SK-N-SH (cell line): ENCODE measurements around the gene TEX35.

Experiments
- CTCF ChIP-seq: fragments of 200-600 bp; sonication (generic); IDR thresholded peaks from 2 replicates; pipeline ENCODE4 v1.6.1; 2017; ENCODE audit warnings: antibody characterized with exemption, mild to moderate bottlenecking, moderate library complexity
- EZH2phosphoT487 ChIP-seq: fragments of 200-600 bp; sonication (generic); IDR thresholded peaks from 2 replicates; pipeline ENCODE4 v1.6.1; 2017; ENCODE audit warnings: low read depth, mixed run types, mild to moderate bottlenecking, antibody characterized with exemption, moderate library complexity, borderline replicate concordance
- JUND ChIP-seq: IDR thresholded peaks from 2 replicates; pipeline ENCODE4 v1.4.0; 2012
- NFIC ChIP-seq: IDR thresholded peaks from 2 replicates; pipeline ENCODE4 v1.4.0; 2012; ENCODE audit warnings: borderline replicate concordance
- POLR2AphosphoS5 ChIP-seq: IDR thresholded peaks from 2 replicates; pipeline ENCODE4 v1.6.1; 2012; ENCODE audit warnings: low read depth, low read length
- RAD21 ChIP-seq: IDR thresholded peaks from 2 replicates; pipeline ENCODE4 v1.6.1; 2012; ENCODE audit warnings: mild to moderate bottlenecking, low read length
- RCOR1 ChIP-seq: fragments of 150-350 bp; IDR thresholded peaks from 2 replicates; pipeline ENCODE4 v1.6.1; 2017; ENCODE audit warnings: antibody characterized with exemption, low read length
- TCF12 ChIP-seq: IDR thresholded peaks from 2 replicates; pipeline ENCODE4 v1.4.0; 2012
- TEAD4 ChIP-seq: IDR thresholded peaks from 2 replicates; pipeline ENCODE4 v1.4.0; 2012; ENCODE audit warnings: mild to moderate bottlenecking, borderline replicate concordance; ENCODE audit not compliant: insufficient read depth

- TF ChIP-seq RCOR1 (no peak), CTCF (no peak), NFIC (no peak), POLR2AphosphoS5 (no peak), TEAD4 (no peak), RAD21 (no peak), EZH2phosphoT487 (no peak), TCF12 (no peak), JUND (no peak)
Measured at GRCh38 chr1:178518894-178519293, 6.0 kb downstream of the TEX35 start.
